PC-9 (cell line): ENCODE measurements around the gene MYLK3. TPM values are rescaled to one million over a fixed set of nuclear protein-coding genes. Genes with fewer than 3 reads are reported as not detected.

Experiments
- BruUV-seq: library from RNA; stranded (reverse); fragments of 400-500 nt; replicated peaks from 2 replicates; lab custom pipeline; 2021; lab: Mats Ljungman, UMichigan
- CTCF ChIA-PET: fragments of 300-600 bp; sonication (Branson Sonifier 250); formaldehyde crosslinking; loops from one replicate; lab custom pipeline; 2022; ENCODE audit warnings: antibody characterized with exemption; lab: Charles Lee
- POLR2A ChIA-PET: fragments of 300-600 bp; sonication (Branson Sonifier 250); formaldehyde crosslinking; loops from one replicate; lab custom pipeline; 2022; ENCODE audit warnings: antibody characterized with exemption; ENCODE audit not compliant: unreplicated experiment; lab: Charles Lee
- DNase-seq, 2 experiments: peaks; one replicate each; pipeline versions ENCODE4 v3.0.0 to v3.0.0-alpha.2; 2015 to 2022; ENCODE audit warnings: mixed read lengths in 1 of 2
- H2AFZ ChIP-seq: fragments of 200-600 bp; sonication (generic); 2 replicates; pipeline ENCODE4 v1.8.1; 2017; ENCODE audit warnings: antibody characterized with exemption
- H3F3A ChIP-seq: fragments of 200-600 bp; sonication (generic); 2 replicates; pipeline ENCODE4 v1.8.1; 2017; ENCODE audit warnings: antibody characterized with exemption, mild to moderate bottlenecking, low read depth; ENCODE audit not compliant: insufficient read depth
- H3K27ac ChIP-seq: fragments of 200-600 bp; sonication (generic); 2 replicates; pipeline ENCODE4 v1.6.1; 2016; ENCODE audit warnings: mixed run types
- H3K27me3 ChIP-seq: fragments of 200-600 bp; sonication (generic); 2 replicates; pipeline ENCODE4 v1.6.1; 2016; ENCODE audit warnings: low read depth, mixed run types; ENCODE audit not compliant: insufficient read depth
- H3K36me3 ChIP-seq: fragments of 200-600 bp; sonication (generic); 2 replicates; pipeline ENCODE4 v1.6.1; 2016; ENCODE audit warnings: low read depth, mixed run types
- H3K4me1 ChIP-seq: fragments of 200-600 bp; sonication (generic); replicated peaks from 2 replicates; pipeline ENCODE4 v1.6.1; 2016; ENCODE audit warnings: mixed run types; ENCODE audit not compliant: insufficient read depth
- H3K4me2 ChIP-seq: fragments of 200-600 bp; sonication (generic); 2 replicates; pipeline ENCODE4 v1.6.1; 2017; ENCODE audit warnings: mixed run types
- H3K4me3 ChIP-seq: fragments of 200-600 bp; sonication (generic); 2 replicates; pipeline ENCODE4 v1.6.1; 2016; ENCODE audit warnings: mixed run types
- H3K79me2 ChIP-seq: fragments of 200-600 bp; sonication (generic); 2 replicates; pipeline ENCODE4 v1.6.1; 2017; ENCODE audit warnings: low read depth, mixed run types
- H3K9me2 ChIP-seq: fragments of 200-600 bp; sonication (generic); 2 replicates; pipeline ENCODE4 v1.8.1; 2017; ENCODE audit warnings: mild to moderate bottlenecking; ENCODE audit not compliant: insufficient read depth
- H3K9me3 ChIP-seq: fragments of 200-600 bp; sonication (generic); 2 replicates; pipeline ENCODE4 v1.8.1; 2016; ENCODE audit warnings: low read depth; ENCODE audit not compliant: insufficient read depth
- H4K20me1 ChIP-seq: fragments of 200-600 bp; sonication (generic); 2 replicates; pipeline ENCODE4 v1.8.1; 2017; ENCODE audit not compliant: insufficient read depth
- CTCF ChIP-seq: fragments of 200-600 bp; sonication (generic); conservative IDR thresholded peaks from 2 replicates; pipeline ENCODE4 v1.6.1; 2017; ENCODE audit warnings: mixed run types, antibody characterized with exemption, mild to moderate bottlenecking, moderate library complexity
- EZH2 ChIP-seq: fragments of 200-600 bp; sonication (generic); IDR thresholded peaks from 2 replicates; pipeline ENCODE4 v1.8.0; 2017; ENCODE audit warnings: antibody characterized with exemption, low read depth
- intact Hi-C: fragments of 100-400 bp; cut with micrococcal nuclease; formaldehyde crosslinking; loops from one replicate; pipeline ENCODE4 v1.10.0; 2022; ENCODE audit not compliant: unreplicated experiment
- total RNA-seq: library from RNA; stranded (reverse); gene quantifications from 2 replicates; pipeline ENCODE4 v1.2.3, GENCODE V29; 2021

Gene MYLK3
- total RNA-seq, 1 experiment from 2014 or later: 0.68 TPM

- Histone ChIP-seq H3K4me3 (no peak overlapping the region), H3K9me2 (no peaks in the 10 kb centered on the region), H3K79me2 (no peaks in the 10 kb centered on the region), H3K36me3 (no peaks in the 10 kb centered on the region), H4K20me1 (no peaks in the 10 kb centered on the region), H3K4me1 (no peaks in the 10 kb centered on the region), H3K4me2 (no peak overlapping the region), H3K9me3 (no peaks in the 10 kb centered on the region), H3K27me3 (no peaks in the 10 kb centered on the region), H2AFZ (no peak overlapping the region), H3K27ac (no peak overlapping the region), H3F3A (no peaks in the 10 kb centered on the region)
- intact Hi-C loops: no loop called here
- TF ChIP-seq CTCF: no peak
- TF ChIP-seq EZH2: no peak
- CTCF ChIA-PET: no interaction called here
- DNase-seq: no peak
- no TSS peak for BruUV-seq
- POLR2A ChIA-PET: no interaction called here
Measured at GRCh38 chr16:46719528-46719927, 28.6 kb downstream of the MYLK3 start.

GRCh38 chr16:46718214-46718613, 29.9 kb downstream of the MYLK3 start:
- TF ChIP-seq CTCF (no peak), EZH2 (no peak)
- Histone ChIP-seq H3K4me2 (no peak overlapping the region), H3K9me2 (no peaks in the 10 kb centered on the region), H3K4me1 (no peaks in the 10 kb centered on the region), H4K20me1 (no peaks in the 10 kb centered on the region), H3K27ac (no peak overlapping the region), H3K4me3 (no peak overlapping the region), H3K27me3 (no peaks in the 10 kb centered on the region), H3K36me3 (no peaks in the 10 kb centered on the region), H3F3A (no peaks in the 10 kb centered on the region), H2AFZ (no peak overlapping the region), H3K79me2 (no peaks in the 10 kb centered on the region), H3K9me3 (no peaks in the 10 kb centered on the region)
- CTCF ChIA-PET: no interaction called here
- POLR2A ChIA-PET: no interaction called here
- DNase-seq: no peak
- intact Hi-C loops: no loop called here
- BruUV-seq: no TSS peak

- BruUV-seq: no TSS peak
- intact Hi-C loops: no loop called here
- DNase-seq: no peak
- TF ChIP-seq CTCF (no peak), EZH2 (no peak)
- no peaks in the 10 kb centered on the region for H3F3A ChIP-seq
- ChIA-PET POLR2A (no interaction called here), CTCF (no interaction called here)
- H3K4me1 ChIP-seq: no peaks in the 10 kb centered on the region
- no peak overlapping the region for H2AFZ ChIP-seq
- H3K9me3 ChIP-seq: no peaks in the 10 kb centered on the region
- no peaks in the 10 kb centered on the region for H3K9me2 ChIP-seq
- H3K27me3 ChIP-seq: no peaks in the 10 kb centered on the region
- H3K27ac ChIP-seq: no peak overlapping the region
- no peaks in the 10 kb centered on the region for H3K36me3 ChIP-seq
- no peak overlapping the region for H3K4me3 ChIP-seq
- no peaks in the 10 kb centered on the region for H3K79me2 ChIP-seq
- H4K20me1 ChIP-seq: no peaks in the 10 kb centered on the region
- no peak overlapping the region for H3K4me2 ChIP-seq
Measured at GRCh38 chr16:46717692-46718091, 30.5 kb downstream of the MYLK3 start.
